ENCODE data around the gene HOMEZ. TPM values are rescaled to one million over a fixed set of nuclear protein-coding genes. Genes with fewer than 3 reads are reported as not detected.
"Not testable (repeated sequence)": the region's sequence is repeated elsewhere in the genome, so short reads cannot be mapped to it uniquely, and the experiment has no call there.

The HOMEZ gene, protein sequence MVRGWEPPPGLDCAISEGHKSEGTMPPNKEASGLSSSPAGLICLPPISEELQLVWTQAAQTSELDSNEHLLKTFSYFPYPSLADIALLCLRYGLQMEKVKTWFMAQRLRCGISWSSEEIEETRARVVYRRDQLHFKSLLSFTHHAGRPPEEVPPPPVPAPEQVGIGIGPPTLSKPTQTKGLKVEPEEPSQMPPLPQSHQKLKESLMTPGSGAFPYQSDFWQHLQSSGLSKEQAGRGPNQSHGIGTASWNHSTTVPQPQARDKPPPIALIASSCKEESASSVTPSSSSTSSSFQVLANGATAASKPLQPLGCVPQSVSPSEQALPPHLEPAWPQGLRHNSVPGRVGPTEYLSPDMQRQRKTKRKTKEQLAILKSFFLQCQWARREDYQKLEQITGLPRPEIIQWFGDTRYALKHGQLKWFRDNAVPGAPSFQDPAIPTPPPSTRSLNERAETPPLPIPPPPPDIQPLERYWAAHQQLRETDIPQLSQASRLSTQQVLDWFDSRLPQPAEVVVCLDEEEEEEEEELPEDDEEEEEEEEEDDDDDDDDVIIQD
- 10 to 100 TPM; 22.6 to 28.8 (median 27.5) TPM for polyA plus RNA-seq (ENCODE audit: insufficient read length in 4 of 4)

- DNase-seq (ENCODE audit: low read depth in 4 of 4, low spot score in 2 of 4) = peak; percentile 88 to 92 (median 91)
These were observed at the start of gene HOMEZ for GRCh38 chr14:23286020-23286901. TSS of gene HOMEZ (minus strand) at chr14:23286132. CDS start at chr14:23285952, 180 bp downstream.

- DNase-seq (ENCODE audit: low read depth in 4 of 4, low spot score in 2 of 4) = no peak
These were observed 49.7 kb upstream of the HOMEZ start for GRCh38 chr14:23335623-23336022.

DNA sequence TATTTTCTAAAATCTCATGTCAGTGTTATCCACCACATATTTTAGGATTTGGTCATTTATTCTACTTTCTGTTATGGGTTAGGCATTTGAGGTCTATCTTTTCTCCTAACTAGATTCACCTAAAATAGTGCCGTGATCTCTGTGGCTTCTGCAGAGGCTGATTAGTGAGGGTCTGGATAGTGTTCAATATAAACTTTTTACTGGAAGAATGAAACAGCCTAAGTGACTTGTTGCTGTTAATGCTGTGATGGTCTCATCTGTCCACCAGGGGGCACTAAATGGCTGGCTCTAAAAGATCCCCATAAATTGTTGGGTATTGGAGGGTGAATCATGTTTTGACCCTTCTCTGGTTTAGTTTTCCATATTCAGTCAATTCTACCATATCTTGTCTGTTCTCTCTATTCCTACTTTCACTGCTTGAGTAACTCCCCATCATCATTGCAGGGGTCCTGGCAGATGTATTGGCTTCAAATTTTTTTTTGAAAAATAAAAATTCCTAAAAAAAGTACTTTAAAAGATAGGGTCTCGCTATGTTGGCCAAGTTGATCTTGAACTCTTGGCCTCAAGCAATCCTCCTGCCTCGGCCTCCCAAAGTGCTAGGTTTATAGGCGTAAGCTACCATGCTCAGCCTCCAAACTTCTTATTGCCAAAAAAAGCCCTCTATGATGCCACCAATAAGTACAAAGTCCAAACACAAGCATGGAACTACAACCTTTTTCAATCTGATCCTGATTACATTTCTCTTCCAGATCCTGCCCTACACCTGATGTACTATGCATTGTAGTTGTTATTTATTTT, 42.2 kb upstream of the HOMEZ start:
- DNase-seq (ENCODE audit: low read depth in 4 of 4, low spot score in 2 of 4) = peak in 3 of 4 donors; percentile 46 to 74 (median 47)

DNA sequence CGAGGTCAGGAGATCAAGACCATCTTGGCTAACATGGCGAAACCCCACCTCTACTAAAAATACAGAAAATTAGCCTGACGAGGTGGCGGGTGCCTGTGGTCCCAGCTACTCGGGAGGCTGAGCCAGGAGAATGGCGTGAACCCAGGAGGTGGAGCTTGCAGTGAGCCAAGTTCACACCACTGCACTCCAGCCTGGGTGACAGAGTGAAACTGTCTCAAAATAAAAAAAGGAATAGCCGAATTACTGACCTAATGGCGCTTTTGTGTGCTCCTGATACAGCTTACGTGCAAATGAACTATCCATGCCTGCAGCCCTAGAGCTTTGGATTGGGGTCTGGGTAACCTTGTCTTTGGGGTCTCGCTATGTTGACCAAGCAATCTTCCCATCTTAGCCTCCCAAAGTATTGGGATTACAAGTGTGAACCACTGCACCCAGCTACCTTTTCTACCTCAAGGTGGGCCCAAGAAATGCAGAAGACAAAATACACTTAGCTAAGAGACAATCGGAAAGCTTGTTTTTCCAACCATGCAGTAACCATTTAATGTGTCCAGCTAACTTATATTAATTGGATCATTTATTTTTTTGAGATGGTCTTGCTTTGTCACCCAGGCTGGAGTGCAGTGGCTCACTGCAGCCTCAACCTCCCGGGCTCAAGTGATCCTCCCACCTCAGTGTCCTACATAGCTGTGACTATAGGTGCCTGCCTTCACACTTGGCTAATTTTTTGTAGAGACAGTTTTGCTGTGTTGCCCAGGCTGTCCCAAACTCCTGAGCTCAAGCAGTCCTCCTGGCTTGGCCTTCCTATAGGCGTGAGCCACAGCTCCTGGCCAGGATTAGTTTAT, 40.8 kb upstream of the HOMEZ start:
- DNase-seq (ENCODE audit: low read depth in 4 of 4, low spot score in 2 of 4) = no peak

DNA sequence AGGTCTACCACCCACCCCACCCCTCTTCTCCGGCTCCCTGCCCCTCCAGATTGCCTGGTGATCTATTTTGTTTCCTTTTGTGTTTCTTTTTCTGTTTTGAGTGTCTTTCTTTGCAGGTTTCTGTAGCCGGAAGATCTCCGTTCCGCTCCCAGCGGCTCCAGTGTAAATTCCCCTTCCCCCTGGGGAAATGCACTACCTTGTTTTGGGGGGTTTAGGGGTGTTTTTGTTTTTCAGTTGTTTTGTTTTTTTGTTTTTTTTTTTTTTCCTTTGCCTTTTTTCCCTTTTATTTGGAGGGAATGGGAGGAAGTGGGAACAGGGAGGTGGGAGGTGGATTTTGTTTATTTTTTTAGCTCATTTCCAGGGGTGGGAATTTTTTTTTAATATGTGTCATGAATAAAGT, 39.8 kb upstream of the HOMEZ start:
- not testable (repeated sequence) for DNase-seq (ENCODE audit: low read depth in 4 of 4, low spot score in 2 of 4)

DNA sequence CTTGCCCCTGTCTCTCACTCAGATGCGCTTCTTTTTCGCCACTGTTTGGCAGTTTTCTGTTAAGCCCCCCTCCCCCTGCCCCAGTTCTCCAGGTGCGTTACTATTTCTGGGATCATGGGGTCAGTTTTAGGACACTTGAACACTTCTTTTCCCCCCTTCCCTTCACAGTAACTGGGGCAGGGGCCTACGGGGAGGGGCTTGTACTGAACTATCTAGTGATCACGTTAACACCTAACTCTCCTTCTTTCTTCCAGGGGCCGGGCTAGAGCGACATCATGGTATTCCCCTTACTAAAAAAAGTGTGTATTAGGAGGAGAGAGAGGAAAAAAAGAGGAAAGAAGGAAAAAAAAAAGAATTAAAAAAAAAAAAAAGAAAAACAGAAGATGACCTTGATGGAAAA, 39.1 kb upstream of the HOMEZ start:
- no peak for DNase-seq (ENCODE audit: low read depth in 4 of 4, low spot score in 2 of 4)

- DNase-seq (ENCODE audit: low read depth in 4 of 4, low spot score in 2 of 4) = no peak
These were observed 38.5 kb upstream of the HOMEZ start for GRCh38 chr14:23324455-23324846.

DNA sequence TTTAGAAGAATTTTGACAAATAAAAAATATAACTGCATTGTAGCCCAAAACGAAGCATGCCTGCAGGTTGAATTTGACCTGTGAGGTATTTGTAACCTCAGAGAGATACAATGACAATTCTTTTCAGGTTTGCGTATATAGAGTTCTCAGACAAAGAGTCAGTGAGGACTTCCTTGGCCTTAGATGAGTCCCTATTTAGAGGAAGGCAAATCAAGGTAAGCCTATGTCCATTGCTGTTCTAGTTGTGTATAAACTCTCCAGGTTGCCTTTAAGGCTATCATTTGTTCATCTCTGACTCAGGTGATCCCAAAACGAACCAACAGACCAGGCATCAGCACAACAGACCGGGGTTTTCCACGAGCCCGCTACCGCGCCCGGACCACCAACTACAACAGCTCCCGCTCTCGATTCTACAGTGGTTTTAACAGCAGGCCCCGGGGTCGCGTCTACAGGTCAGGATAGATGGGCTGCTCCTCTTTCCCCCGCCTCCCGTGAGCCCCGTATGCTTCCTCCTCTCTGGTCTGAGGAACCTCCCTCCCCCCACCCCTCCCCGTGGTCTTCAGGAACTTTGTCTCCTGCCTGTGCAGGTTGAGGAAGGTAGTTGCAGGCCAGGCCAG, 38.0 kb upstream of the HOMEZ start:
- no peak for DNase-seq (ENCODE audit: low read depth in 4 of 4, low spot score in 2 of 4)

GRCh38 chr14:23322568-23323517, 36.9 kb upstream of the HOMEZ start:
- DNase-seq (ENCODE audit: low read depth in 4 of 4, low spot score in 2 of 4) = no peak

DNA sequence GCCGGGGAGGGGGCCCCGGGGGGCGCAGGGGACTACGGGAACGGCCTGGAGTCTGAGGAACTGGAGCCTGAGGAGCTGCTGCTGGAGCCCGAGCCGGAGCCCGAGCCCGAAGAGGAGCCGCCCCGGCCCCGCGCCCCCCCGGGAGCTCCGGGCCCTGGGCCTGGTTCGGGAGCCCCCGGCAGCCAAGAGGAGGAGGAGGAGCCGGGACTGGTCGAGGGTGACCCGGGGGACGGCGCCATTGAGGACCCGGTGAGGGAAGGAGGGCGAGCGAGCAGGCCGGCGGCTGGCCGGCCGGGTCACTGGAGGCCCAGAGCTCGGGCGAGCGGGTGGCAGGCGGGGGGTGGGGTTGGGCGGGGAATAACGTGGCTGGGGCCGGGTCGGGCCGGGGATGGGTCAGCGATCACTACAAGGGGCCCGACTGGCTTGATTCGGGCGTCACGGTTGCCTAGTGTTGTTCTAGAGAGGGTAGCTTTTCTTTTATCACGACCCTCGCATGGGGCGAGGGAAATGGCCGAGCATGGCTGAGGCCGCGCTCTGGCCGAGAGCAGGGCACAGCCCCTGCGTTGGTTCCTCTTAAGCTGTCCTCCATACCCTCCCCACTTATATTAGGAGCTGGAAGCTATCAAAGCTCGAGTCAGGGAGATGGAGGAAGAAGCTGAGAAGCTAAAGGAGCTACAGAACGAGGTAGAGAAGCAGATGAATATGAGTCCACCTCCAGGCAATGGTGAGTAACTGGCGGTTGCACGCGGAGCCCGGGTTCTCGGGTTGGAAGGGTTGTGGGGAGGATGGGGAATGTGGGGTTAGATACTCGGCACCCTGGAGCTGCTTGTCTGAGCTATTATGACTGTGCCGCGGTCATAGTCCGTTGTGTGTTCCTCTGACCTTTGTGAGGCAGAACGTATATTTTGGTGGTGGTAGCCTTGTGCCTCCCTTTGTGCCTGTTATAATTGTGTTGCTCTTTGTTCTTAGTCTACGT, 35.9 kb upstream of the HOMEZ start:
- DNase-seq (ENCODE audit: low read depth in 4 of 4, low spot score in 2 of 4) = no peak

- peak; percentile 99 to 100 (median 100) for DNase-seq (ENCODE audit: low read depth in 4 of 4, low spot score in 2 of 4)
These were observed 34.9 kb upstream of the HOMEZ start, which contains the start of gene PABPN1 for GRCh38 chr14:23320584-23321571. TSS of gene PABPN1 (plus strand) at chr14:23321457. CDS start at chr14:23321470, 13 bp downstream.

- DNase-seq (ENCODE audit: low read depth in 4 of 4, low spot score in 2 of 4) = no peak
These were observed 34.0 kb upstream of the HOMEZ start for GRCh38 chr14:23319746-23320583.

GRCh38 chr14:23316300-23316699, 30.4 kb upstream of the HOMEZ start:
- no peak for DNase-seq (ENCODE audit: low read depth in 4 of 4, low spot score in 2 of 4)

GRCh38 chr14:23310546-23310945, 24.6 kb upstream of the HOMEZ start:
- DNase-seq (ENCODE audit: low read depth in 4 of 4, low spot score in 2 of 4) = no peak

Measured in left renal cortex interstitium (tissue), 4 donors.